NCI-H2029 (cell line): ENCODE measurements around the gene ULBP2.
"Not testable (repeated sequence)": the region's sequence is repeated elsewhere in the genome, so short reads cannot be mapped to it uniquely, and the experiment has no call there.

Source experiments
- DNase-seq: peaks from one replicate; lab custom pipeline; 2025; lab: John Stamatoyannopoulos, UW

The ULBP2 gene

GRCh38 chr6:149927025-149927424 is 14.8 kb upstream of the ULBP2 start:
- not testable (repeated sequence) for DNase-seq

- no peak for DNase-seq
Measured at GRCh38 chr6:149929422-149929821, 12.4 kb upstream of the ULBP2 start.

- no peak for DNase-seq
Measured at GRCh38 chr6:149931501-149931900, 10.3 kb upstream of the ULBP2 start.

GRCh38 chr6:149933036-149933435 is 8.8 kb upstream of the ULBP2 start:
- no peak for DNase-seq

GRCh38 chr6:149933461-149933860 is 8.4 kb upstream of the ULBP2 start:
- DNase-seq: no peak

- DNase-seq: peak; percentile 44
Measured at GRCh38 chr6:149934249-149935156, 7.3 kb upstream of the ULBP2 start.

GRCh38 chr6:149935246-149935645 is 6.6 kb upstream of the ULBP2 start:
- DNase-seq: no peak

GRCh38 chr6:149935668-149936067 is 6.1 kb upstream of the ULBP2 start:
- no peak for DNase-seq

GRCh38 chr6:149936743-149937142 is 5.1 kb upstream of the ULBP2 start:
- no peak for DNase-seq

- not testable (repeated sequence) for DNase-seq
Measured at GRCh38 chr6:149938013-149938570, 3.7 kb upstream of the ULBP2 start.

- DNase-seq: no peak
Measured at GRCh38 chr6:149938571-149939355, 3.1 kb upstream of the ULBP2 start.

- no peak for DNase-seq
Measured at GRCh38 chr6:149939356-149939648, 2.5 kb upstream of the ULBP2 start.

- no peak for DNase-seq
Measured at GRCh38 chr6:149939909-149940671, 1.7 kb upstream of the ULBP2 start.

GRCh38 chr6:149940672-149940982 is 1.2 kb upstream of the ULBP2 start:
- DNase-seq: no peak

GRCh38 chr6:149942461-149942829 is 631 bp downstream of the ULBP2 start:
- no peak for DNase-seq

- not testable (repeated sequence) for DNase-seq
Measured at GRCh38 chr6:149943321-149943720, 1.5 kb downstream of the ULBP2 start.

- DNase-seq: not testable (repeated sequence)
Measured at GRCh38 chr6:149945276-149945675, 3.5 kb downstream of the ULBP2 start.

- not testable (repeated sequence) for DNase-seq
Measured at GRCh38 chr6:149946631-149947030, 4.8 kb downstream of the ULBP2 start.

GRCh38 chr6:149947533-149947932 is 5.7 kb downstream of the ULBP2 start:
- DNase-seq: not testable (repeated sequence)

GRCh38 chr6:149948011-149948410 is 6.2 kb downstream of the ULBP2 start:
- DNase-seq: no peak

GRCh38 chr6:149948616-149949015 is 6.8 kb downstream of the ULBP2 start:
- no peak for DNase-seq

GRCh38 chr6:149950423-149950822 is 8.6 kb downstream of the ULBP2 start:
- DNase-seq: no peak
